Smooth muscle cell (in vitro differentiated cells): ENCODE results near the gene GM2A. TPM values are rescaled to one million over a fixed set of nuclear protein-coding genes. Genes with fewer than 3 reads are reported as not detected.

ENCODE experiments used
- DNase-seq: peaks from one replicate; lab custom pipeline; 2025; ENCODE audit not compliant: unreplicated experiment; lab: John Stamatoyannopoulos, UW
- H2AFZ ChIP-seq: fragments of 200-600 bp; sonication (generic); 2 replicates; pipeline ENCODE4 v1.6.0; 2016; ENCODE audit warnings: antibody characterized with exemption, low read depth, mild to moderate bottlenecking
- H3F3A ChIP-seq: fragments of 200-600 bp; sonication (generic); 2 replicates; pipeline ENCODE4 v1.6.0; 2017; ENCODE audit warnings: antibody characterized with exemption, low read depth
- H3K27ac ChIP-seq: fragments of 200-600 bp; sonication (generic); 2 replicates; pipeline ENCODE4 v1.5.1; 2016; ENCODE audit warnings: low read depth, mild to moderate bottlenecking
- H3K27me3 ChIP-seq: fragments of 200-600 bp; sonication (generic); 2 replicates; pipeline ENCODE4 v1.6.1; 2016; ENCODE audit warnings: low read depth, mild to moderate bottlenecking
- H3K36me3 ChIP-seq: fragments of 200-600 bp; sonication (generic); 2 replicates; pipeline ENCODE4 v1.5.1; 2016; ENCODE audit warnings: low read depth
- H3K4me1 ChIP-seq: fragments of 200-600 bp; sonication (generic); 2 replicates; pipeline ENCODE4 v1.5.1; 2016; ENCODE audit warnings: low read depth
- H3K4me2 ChIP-seq: fragments of 200-600 bp; sonication (generic); 2 replicates; pipeline ENCODE4 v1.6.0; 2016; ENCODE audit warnings: mild to moderate bottlenecking
- H3K4me3 ChIP-seq: fragments of 200-600 bp; sonication (generic); 2 replicates; pipeline ENCODE4 v1.5.1; 2016; ENCODE audit warnings: mild to moderate bottlenecking
- H3K79me2 ChIP-seq: fragments of 200-600 bp; sonication (generic); 2 replicates; pipeline ENCODE4 v1.6.0; 2016; ENCODE audit warnings: low read depth, mild to moderate bottlenecking
- H3K9ac ChIP-seq: fragments of 200-600 bp; sonication (generic); 2 replicates; pipeline ENCODE4 v1.6.0; 2016; ENCODE audit warnings: low read depth
- H3K9me3 ChIP-seq: fragments of 200-600 bp; sonication (generic); replicated peaks from 2 replicates; pipeline ENCODE4 v1.5.1; 2016; ENCODE audit warnings: low read depth
- H4K20me1 ChIP-seq: fragments of 200-600 bp; sonication (generic); 2 replicates; pipeline ENCODE4 v1.6.0; 2016; ENCODE audit warnings: low read depth
- WGBS: methylation state at CpG from one replicate; pipeline ENCODE4 v1.1.7; 2016; ENCODE audit warnings: low lambda C conversion rate; 5-methylcytosine and 5-hydroxymethylcytosine counted together
- polyA plus RNA-seq: library from polyadenylated mRNA; unstranded; fragments of >200 nt; fragmentation: Nextera tagmentation; extraction: Ambion mirVana; gene quantifications from 2 replicates; pipeline ENCODE4 v1.2.1, GENCODE V29; 2016
- total RNA-seq: library from RNA; depleted of rRNA; stranded (reverse); fragments of >200 nt; gene quantifications from 2 replicates; pipeline ENCODE4 v1.2.3, GENCODE V29; 2014
- TF ChIP-seq, protein P1 (sequence below): fragments of 200-600 bp; sonication (generic); IDR thresholded peaks from 2 replicates; pipeline ENCODE4 v1.5.1; 2017; ENCODE audit warnings: borderline replicate concordance, mild to moderate bottlenecking, antibody characterized with exemption; ENCODE audit not compliant: insufficient read depth, poor library complexity, severe bottlenecking

Gene GM2A
- total and polyA plus RNA-seq, 2 experiments from 2014 or later = 16.3 to 36.1 TPM

DNA sequence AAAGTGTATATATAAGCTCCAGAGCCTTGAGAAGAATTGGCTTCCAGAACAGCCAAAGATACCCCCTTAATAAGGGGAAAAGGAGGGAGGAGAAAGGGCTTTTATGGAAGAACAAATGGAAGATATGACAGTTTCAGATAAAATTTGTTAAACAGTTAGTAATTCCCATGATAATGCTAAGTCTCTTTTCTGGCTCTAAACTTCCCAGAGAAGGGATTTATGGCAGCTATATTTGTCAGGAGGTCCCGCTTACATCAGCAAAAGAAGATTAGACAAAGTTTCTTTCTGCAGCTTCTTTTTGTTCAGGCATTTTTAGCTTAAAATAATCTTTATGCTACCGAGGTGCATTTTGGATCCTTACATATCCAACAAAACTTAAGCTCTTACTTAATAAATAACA is 64.9 kb downstream of the GM2A start:
- Histone ChIP-seq H3K79me2 (no peaks in the 10 kb centered on the region), H4K20me1 (no peaks in the 10 kb centered on the region), H3K4me3 (no peak overlapping the region), H3F3A (peaks cover 11% of the 10 kb centered on the region), H3K9ac (no peak overlapping the region), H3K36me3 (no peaks in the 10 kb centered on the region), H3K27me3 (no peaks in the 10 kb centered on the region), H3K4me2 (peak overlapping the region; percentile 78), H3K9me3 (no peaks in the 10 kb centered on the region), H3K4me1 (peaks cover 8% of the 10 kb centered on the region), H2AFZ (peak overlapping the region; percentile 78), H3K27ac (peak overlapping the region; percentile 48)
- DNase-seq = no peak
- TF ChIP-seq, protein P1, sequence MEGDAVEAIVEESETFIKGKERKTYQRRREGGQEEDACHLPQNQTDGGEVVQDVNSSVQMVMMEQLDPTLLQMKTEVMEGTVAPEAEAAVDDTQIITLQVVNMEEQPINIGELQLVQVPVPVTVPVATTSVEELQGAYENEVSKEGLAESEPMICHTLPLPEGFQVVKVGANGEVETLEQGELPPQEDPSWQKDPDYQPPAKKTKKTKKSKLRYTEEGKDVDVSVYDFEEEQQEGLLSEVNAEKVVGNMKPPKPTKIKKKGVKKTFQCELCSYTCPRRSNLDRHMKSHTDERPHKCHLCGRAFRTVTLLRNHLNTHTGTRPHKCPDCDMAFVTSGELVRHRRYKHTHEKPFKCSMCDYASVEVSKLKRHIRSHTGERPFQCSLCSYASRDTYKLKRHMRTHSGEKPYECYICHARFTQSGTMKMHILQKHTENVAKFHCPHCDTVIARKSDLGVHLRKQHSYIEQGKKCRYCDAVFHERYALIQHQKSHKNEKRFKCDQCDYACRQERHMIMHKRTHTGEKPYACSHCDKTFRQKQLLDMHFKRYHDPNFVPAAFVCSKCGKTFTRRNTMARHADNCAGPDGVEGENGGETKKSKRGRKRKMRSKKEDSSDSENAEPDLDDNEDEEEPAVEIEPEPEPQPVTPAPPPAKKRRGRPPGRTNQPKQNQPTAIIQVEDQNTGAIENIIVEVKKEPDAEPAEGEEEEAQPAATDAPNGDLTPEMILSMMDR = no peak
- WGBS = 23% methylated on average over 2 of the region's 2 CpGs

DNA sequence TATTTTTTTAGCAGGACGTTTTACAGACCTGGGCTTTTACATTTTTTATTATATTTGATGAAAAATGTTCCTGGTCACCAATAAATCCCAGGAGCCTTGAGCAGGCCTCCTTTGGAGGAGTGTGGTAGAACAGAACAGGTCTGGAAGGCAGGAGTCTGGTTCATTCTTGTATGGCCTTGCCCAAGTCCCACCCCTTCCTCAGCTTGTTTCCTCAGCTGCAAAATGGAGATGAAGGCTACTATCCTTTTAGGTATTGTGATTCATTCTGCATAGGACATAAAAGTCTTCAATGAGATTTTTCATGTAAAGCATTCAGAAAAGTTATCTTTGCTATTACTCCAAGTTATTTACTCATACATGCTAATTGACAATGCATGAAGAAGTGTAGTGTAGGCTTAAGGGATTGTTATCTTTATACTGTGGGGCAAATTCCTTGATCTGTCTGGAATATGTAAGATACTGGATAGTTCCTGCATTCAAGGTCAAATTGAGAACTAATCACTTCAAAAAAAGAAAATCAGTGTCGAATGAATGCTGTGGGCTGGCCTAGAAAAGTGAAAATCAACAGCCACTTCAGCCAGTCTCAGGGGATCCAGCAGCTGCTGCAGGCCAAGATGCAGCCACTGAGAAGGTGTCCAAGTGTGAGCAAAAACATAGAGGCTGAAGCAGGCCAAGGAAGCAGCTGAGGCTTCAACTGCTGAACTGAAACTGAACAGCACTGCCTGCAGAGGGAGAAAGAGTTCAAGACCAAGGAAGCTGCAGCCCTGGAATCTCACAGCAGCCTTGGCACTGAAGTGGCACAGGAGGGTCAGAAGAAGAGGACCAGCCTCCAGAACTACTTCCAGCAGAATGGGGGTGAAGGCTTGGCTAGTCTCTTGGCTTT is 66.1 kb downstream of the GM2A start:
- no peak for DNase-seq
- H3K79me2 ChIP-seq = no peaks in the 10 kb centered on the region
- no peak overlapping the region for H3K9ac ChIP-seq
- H3K27ac ChIP-seq = peak overlapping the region; percentile 7
- peaks cover 8% of the 10 kb centered on the region for H3K4me1 ChIP-seq
- no peaks in the 10 kb centered on the region for H3K9me3 ChIP-seq
- H3K4me2 ChIP-seq = no peak overlapping the region
- whole genome bisulfite sequencing = 66% methylated on average over 2 of the region's 2 CpGs
- H2AFZ ChIP-seq = peak overlapping the region; percentile 23
- H3K4me3 ChIP-seq = no peak overlapping the region
- H4K20me1 ChIP-seq = no peaks in the 10 kb centered on the region
- TF ChIP-seq, protein P1 = no peak
- no peaks in the 10 kb centered on the region for H3K27me3 ChIP-seq
- no peaks in the 10 kb centered on the region for H3K36me3 ChIP-seq
- peaks cover 11% of the 10 kb centered on the region for H3F3A ChIP-seq

Other genes with a start within 250 kb of the GM2A start
- gene GPX3, start 232.6 kb upstream of the GM2A start, total RNA-seq = 32.6 and 36.7 TPM in 2 replicates
- 59.3 and 67.5 TPM in 2 replicates for gene GPX3, start 232.6 kb upstream of the GM2A start, polyA plus RNA-seq
- gene TNIP1, start 172.2 kb upstream of the GM2A start, total RNA-seq = 45.7 and 51.4 TPM in 2 replicates
- 64.4 and 73.7 TPM in 2 replicates for gene TNIP1, start 172.2 kb upstream of the GM2A start, polyA plus RNA-seq
- gene ANXA6, start 95.4 kb upstream of the GM2A start, total RNA-seq = 264 and 274 TPM in 2 replicates
- 206 and 279 TPM in 2 replicates for gene ANXA6, start 95.4 kb upstream of the GM2A start, polyA plus RNA-seq
- 1.2 and 1.8 TPM in 2 replicates for gene CCDC69, start 29.1 kb upstream of the GM2A start, total RNA-seq
- 1.1 and 3.8 TPM in 2 replicates for gene CCDC69, start 29.1 kb upstream of the GM2A start, polyA plus RNA-seq
- not detected in 2 replicates for gene SLC36A3, start 50.6 kb downstream of the GM2A start, total RNA-seq
- not detected in 2 replicates for gene SLC36A3, start 50.6 kb downstream of the GM2A start, polyA plus RNA-seq
- gene SLC36A2, start 94.4 kb downstream of the GM2A start, total RNA-seq = not detected in 2 replicates
- not detected in 2 replicates for gene SLC36A2, start 94.4 kb downstream of the GM2A start, polyA plus RNA-seq
- gene SLC36A1, start 194.4 kb downstream of the GM2A start, total RNA-seq = 8.8 and 15.1 TPM in 2 replicates
- gene SLC36A1, start 194.4 kb downstream of the GM2A start, polyA plus RNA-seq = 6.9 and 8.3 TPM in 2 replicates